22Rv1 (cell line): ENCODE data around the gene ARHGEF5.
"Not testable (repeated sequence)": the region's sequence is repeated elsewhere in the genome, so short reads cannot be mapped to it uniquely, and the experiment has no call there.

Source experiments
- ZFX ChIP-seq: fragments of 450-650 bp; IDR thresholded peaks from 2 replicates; pipeline ENCODE4 v1.6.1; 2017; ENCODE audit warnings: antibody characterized with exemption, borderline replicate concordance
- TF ChIP-seq, protein P1 (sequence below): fragments of 450-650 bp; IDR thresholded peaks from 2 replicates; pipeline ENCODE4 v1.5.1; 2017; ENCODE audit warnings: mild to moderate bottlenecking

DNA sequence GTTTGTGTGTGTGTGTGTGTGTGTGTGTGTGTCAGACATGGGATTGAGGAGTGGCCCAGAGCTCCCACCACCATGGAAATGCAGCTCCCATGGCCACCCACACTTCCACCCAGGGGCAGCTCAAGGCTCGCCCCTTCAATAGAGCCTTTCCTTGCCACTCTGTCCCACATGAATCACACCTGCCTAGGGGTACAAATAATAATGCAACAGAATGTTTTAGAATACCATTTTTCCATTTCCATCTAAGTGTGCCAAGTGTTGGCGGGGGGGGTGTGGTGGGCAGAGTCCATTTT is 23.3 kb upstream of the ARHGEF5 start:
- TF ChIP-seq, protein P1, sequence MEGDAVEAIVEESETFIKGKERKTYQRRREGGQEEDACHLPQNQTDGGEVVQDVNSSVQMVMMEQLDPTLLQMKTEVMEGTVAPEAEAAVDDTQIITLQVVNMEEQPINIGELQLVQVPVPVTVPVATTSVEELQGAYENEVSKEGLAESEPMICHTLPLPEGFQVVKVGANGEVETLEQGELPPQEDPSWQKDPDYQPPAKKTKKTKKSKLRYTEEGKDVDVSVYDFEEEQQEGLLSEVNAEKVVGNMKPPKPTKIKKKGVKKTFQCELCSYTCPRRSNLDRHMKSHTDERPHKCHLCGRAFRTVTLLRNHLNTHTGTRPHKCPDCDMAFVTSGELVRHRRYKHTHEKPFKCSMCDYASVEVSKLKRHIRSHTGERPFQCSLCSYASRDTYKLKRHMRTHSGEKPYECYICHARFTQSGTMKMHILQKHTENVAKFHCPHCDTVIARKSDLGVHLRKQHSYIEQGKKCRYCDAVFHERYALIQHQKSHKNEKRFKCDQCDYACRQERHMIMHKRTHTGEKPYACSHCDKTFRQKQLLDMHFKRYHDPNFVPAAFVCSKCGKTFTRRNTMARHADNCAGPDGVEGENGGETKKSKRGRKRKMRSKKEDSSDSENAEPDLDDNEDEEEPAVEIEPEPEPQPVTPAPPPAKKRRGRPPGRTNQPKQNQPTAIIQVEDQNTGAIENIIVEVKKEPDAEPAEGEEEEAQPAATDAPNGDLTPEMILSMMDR, result not testable (repeated sequence)
- not testable (repeated sequence) for TF ChIP-seq ZFX
